ENCODE results near the gene SIK3.
"Not testable (repeated sequence)": the region's sequence is repeated elsewhere in the genome, so short reads cannot be mapped to it uniquely, and the experiment has no call there.

SIK3 gene

DNA sequence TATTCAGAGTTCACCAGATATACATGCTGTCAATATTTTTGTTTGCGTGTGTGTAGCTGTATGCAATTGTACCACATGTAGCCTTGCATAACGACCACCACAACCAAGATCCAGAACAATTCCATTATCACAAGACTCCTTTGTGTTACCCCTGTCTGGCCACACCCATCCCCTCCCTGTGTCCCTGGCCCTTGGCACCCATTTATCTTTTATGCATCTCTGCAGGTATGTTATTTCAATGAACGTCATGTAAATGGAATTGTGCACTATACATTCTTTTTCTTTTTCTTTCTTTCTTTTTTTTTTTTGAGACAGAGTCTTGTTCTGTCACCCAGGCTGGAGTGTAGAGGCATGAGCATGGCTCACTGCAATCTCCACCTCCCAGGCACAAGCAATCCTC is 36.2 kb upstream of the SIK3 start:
- DNase-seq (ENCODE audit: low spot score): no peak
- in situ Hi-C loops (cut with MboI; ENCODE audit: low pct_unique_long_range_greater_than_20kb, low sequenced_read_pairs, unreplicated experiment): no loop called here
- TF ChIP-seq, protein P1, sequence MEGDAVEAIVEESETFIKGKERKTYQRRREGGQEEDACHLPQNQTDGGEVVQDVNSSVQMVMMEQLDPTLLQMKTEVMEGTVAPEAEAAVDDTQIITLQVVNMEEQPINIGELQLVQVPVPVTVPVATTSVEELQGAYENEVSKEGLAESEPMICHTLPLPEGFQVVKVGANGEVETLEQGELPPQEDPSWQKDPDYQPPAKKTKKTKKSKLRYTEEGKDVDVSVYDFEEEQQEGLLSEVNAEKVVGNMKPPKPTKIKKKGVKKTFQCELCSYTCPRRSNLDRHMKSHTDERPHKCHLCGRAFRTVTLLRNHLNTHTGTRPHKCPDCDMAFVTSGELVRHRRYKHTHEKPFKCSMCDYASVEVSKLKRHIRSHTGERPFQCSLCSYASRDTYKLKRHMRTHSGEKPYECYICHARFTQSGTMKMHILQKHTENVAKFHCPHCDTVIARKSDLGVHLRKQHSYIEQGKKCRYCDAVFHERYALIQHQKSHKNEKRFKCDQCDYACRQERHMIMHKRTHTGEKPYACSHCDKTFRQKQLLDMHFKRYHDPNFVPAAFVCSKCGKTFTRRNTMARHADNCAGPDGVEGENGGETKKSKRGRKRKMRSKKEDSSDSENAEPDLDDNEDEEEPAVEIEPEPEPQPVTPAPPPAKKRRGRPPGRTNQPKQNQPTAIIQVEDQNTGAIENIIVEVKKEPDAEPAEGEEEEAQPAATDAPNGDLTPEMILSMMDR (IDR thresholded peaks at IDR 0.05; ENCODE audit: extremely low read depth, insufficient read depth, missing control alignments): no peak

- DNase-seq (ENCODE audit: low spot score): no peak
- in situ Hi-C loops (cut with MboI; ENCODE audit: low pct_unique_long_range_greater_than_20kb, low sequenced_read_pairs, unreplicated experiment): no loop called here
- TF ChIP-seq, protein P1 (IDR thresholded peaks at IDR 0.05; ENCODE audit: extremely low read depth, insufficient read depth, missing control alignments): no peak
Measured at GRCh38 chr11:117130879-117131278, 32.7 kb upstream of the SIK3 start.

- in situ Hi-C loops (cut with MboI; ENCODE audit: low pct_unique_long_range_greater_than_20kb, low sequenced_read_pairs, unreplicated experiment); DNase-seq (ENCODE audit: low spot score): not testable (repeated sequence)
Measured at GRCh38 chr11:117130396-117130795, 32.2 kb upstream of the SIK3 start.

DNA sequence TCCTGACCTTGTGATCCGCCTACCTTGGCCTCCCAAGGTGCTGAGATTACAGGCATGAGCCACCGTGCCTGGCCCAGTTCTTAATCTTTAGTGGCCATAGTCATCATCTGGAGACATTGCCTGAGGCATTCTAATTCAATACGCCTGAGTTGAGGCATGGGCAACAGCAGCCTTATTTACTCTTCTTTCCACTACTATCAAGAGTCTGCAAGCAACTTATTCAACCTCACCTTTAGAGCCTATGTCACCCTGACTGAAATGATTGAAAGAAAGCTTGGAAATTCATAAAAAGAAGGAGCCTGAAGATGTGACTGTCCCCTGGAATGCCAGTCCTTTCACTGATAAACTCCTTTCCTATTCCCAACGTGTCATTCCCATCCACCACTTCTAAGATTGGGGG is 30.1 kb upstream of the SIK3 start:
- DNase-seq (ENCODE audit: low spot score): no peak
- in situ Hi-C loops (cut with MboI; ENCODE audit: low pct_unique_long_range_greater_than_20kb, low sequenced_read_pairs, unreplicated experiment): no loop called here
- TF ChIP-seq, protein P1 (IDR thresholded peaks at IDR 0.05; ENCODE audit: extremely low read depth, insufficient read depth, missing control alignments): no peak

DNA sequence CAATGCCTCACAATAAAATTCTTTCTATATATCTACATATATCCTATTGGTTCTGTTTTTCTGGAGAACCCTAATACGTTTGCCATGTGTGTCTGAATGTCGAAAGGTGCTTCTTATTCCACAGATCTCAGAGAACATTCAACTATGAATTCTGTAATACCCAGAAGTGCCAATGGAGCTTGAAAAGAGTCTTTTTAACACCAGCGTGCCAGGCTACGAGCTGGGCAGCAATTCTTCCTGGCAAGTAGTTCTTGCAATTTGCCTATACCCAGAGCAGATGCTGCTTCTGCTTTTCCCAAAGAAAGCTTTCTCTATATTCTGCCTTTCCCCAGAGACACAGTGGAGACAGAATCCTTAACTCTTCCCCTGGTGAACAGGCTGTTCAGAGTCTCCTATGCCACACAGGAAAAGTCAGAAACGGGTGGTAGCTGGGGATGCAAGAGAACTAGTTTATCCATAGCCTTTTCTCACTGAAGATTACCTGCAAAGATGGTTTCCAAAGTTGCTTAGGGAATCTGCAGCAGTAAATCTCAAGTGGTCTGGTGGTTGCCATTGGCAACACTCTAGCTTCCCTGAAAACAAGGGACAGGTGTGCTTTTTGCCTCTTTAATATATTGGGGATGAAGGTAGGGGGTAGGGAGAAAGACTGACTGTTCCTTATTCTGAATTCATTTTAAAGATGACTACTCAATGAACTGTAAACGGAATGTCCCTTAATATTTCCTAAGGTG is 29.1 kb upstream of the SIK3 start:
- DNase-seq (ENCODE audit: low spot score): no peak
- in situ Hi-C loops (cut with MboI; ENCODE audit: low pct_unique_long_range_greater_than_20kb, low sequenced_read_pairs, unreplicated experiment): no loop called here
- TF ChIP-seq, protein P1 (IDR thresholded peaks at IDR 0.05; ENCODE audit: extremely low read depth, insufficient read depth, missing control alignments): no peak

DNA sequence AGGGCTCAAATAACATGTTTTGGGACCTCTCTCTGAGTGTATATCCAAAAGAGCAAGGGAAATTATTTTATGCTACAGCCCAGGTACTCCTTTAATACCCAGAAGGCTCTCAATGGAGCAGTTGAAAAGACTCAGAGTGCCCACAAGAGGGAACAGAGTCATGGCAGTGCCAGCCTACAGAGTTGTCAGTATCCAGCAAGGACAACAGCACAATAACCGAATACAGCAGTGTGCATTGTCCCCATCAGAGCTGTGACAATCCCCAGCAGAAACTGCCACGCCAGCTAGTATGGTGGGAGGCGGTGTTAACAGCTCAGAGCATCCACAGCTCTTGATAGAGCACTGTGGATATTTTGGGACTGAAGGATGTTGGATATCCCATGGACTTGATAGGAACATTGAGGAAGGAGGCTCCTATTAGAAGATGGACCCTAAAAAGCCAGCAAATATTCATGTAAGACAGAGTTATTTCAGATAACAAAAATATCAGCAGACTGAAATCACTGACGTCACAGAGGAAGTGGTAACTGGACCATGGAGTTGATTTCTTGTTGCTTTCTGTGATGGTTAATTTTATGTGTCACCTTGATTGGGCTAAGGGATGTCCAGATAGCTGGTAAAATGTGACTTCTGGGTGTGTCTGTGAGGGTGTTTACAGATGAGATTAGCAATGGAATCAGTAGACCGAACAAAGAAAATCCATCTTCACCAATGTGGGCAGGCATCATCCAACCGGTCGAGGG is 28.2 kb upstream of the SIK3 start:
- TF ChIP-seq, protein P1 (IDR thresholded peaks at IDR 0.05; ENCODE audit: extremely low read depth, insufficient read depth, missing control alignments): no peak
- no peak for DNase-seq (ENCODE audit: low spot score)
- in situ Hi-C loops (cut with MboI; ENCODE audit: low pct_unique_long_range_greater_than_20kb, low sequenced_read_pairs, unreplicated experiment): no loop called here

DNA sequence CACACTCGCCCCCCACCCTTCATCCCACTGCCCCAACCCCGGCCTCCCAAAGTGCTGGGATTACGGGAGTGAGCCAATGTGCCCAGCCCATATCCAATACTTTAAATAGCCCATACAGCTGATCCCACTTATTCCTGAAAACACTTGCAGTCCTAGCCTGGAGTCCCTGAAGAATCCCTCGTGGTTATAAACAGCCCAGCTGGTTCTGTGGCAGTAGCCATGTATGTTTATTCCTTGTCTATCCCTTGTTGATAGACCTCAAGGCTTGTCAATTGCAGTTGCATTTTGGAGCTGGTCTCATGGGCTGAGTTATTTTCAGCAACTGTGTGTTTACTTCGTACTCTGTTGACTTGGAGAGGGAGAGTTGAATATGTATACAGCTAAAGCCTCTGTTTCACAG is 24.3 kb upstream of the SIK3 start:
- no peak for DNase-seq (ENCODE audit: low spot score)
- in situ Hi-C loops (cut with MboI; ENCODE audit: low pct_unique_long_range_greater_than_20kb, low sequenced_read_pairs, unreplicated experiment): loop anchor here (25.0 kb wide), 1 partner anchor 335 kb away; the partner anchor contains the start of genes APOA5 and ZPR1
- TF ChIP-seq, protein P1 (IDR thresholded peaks at IDR 0.05; ENCODE audit: extremely low read depth, insufficient read depth, missing control alignments): no peak

Data from GM13977 (cell line).